Heart right ventricle (tissue), 16 donors: ENCODE results near the gene RRN3. TPM values are rescaled to one million over a fixed set of nuclear protein-coding genes. Genes with fewer than 3 reads are reported as not detected.

ENCODE experiments used
- ATAC-seq, 8 donors: fragments of 200-7000 bp; cut with Tn5 transposase; one replicate each; pipeline ENCODE4 v1.9.1; 2020; ENCODE audit warnings: mild to moderate bottlenecking in 8 of 8, moderate library complexity in 8 of 8, moderate number of reproducible peaks in 1 of 8
- DNase-seq, 2 donors: peaks; one replicate each; pipeline ENCODE4 v3.0.0-alpha.2; 2020
- H3K27ac ChIP-seq, 10 donors: fragments of 200-600 bp; sonication (generic) in 2 of 10; one replicate each; pipeline versions ENCODE4 v1.5.0 to v1.8.0; 2020 to 2022; ENCODE audit warnings: mild to moderate bottlenecking in 3 of 10
- H3K27me3 ChIP-seq, 7 donors: fragments of 200-600 bp; one replicate each; pipeline ENCODE4 v1.8.0; 2021 to 2022; ENCODE audit warnings: mild to moderate bottlenecking in 2 of 7
- H3K36me3 ChIP-seq, 9 donors: fragments of 200-600 bp; sonication (generic) in 1 of 9; one replicate each; pipeline versions ENCODE4 v1.5.0 to v1.8.0; 2020 to 2022; ENCODE audit warnings: mild to moderate bottlenecking in 2 of 9
- H3K4me1 ChIP-seq, 9 donors: fragments of 200-600 bp; sonication (generic) in 1 of 9; one replicate each; pipeline versions ENCODE4 v1.5.0 to v1.8.0; 2020 to 2022; ENCODE audit warnings: mild to moderate bottlenecking in 4 of 9
- H3K4me3 ChIP-seq, 10 donors: fragments of 200-600 bp; sonication (generic) in 2 of 10; one replicate each; pipeline versions ENCODE4 v1.5.0 to v1.8.0; 2020 to 2022; ENCODE audit warnings: mild to moderate bottlenecking in 7 of 10, moderate library complexity in 2 of 10
- H3K9me3 ChIP-seq, 11 donors: fragments of 200-600 bp in 10 of 11; sonication (generic) in 2 of 11; one replicate each; pipeline versions ENCODE4 v1.5.0 to v1.8.0; 2013 to 2022; ENCODE audit warnings: mild to moderate bottlenecking in 2 of 11, control low read depth in 1 of 11, moderate library complexity in 1 of 11
- WGBS, 2 donors: extraction: QIAGEN DNeasy Blood & Tissue Kit; methylation state at CpG; one replicate each; pipeline ENCODE4 v1.1.7; 2013; ENCODE audit warnings: inconsistent platforms in 1 of 2; 5-methylcytosine and 5-hydroxymethylcytosine counted together
- intact Hi-C, 10 donors: fragments of 100-400 bp; cut with DNase I; formaldehyde crosslinking; loops; one replicate each; pipeline versions ENCODE4 v1.11.1 to v1.14.2; 2022
- polyA plus RNA-seq, 2 donors: library from polyadenylated mRNA; stranded (reverse); fragments of 200-250 nt; gene quantifications; one replicate each; pipeline ENCODE4 v1.2.3, GENCODE V29; 2013
- total RNA-seq, 10 donors: library from RNA; stranded (reverse); fragmentation: NEBNext Ultra II Directional in 3 of 10; extraction: Animal tissue kit (Norgen Biotek cat#: 25700) in 3 of 10; gene quantifications; one replicate each; pipeline versions ENCODE4 v1.2.1 to v1.2.4, GENCODE V29; 2021 to 2023
- TF ChIP-seq, protein P1 (sequence below), 9 donors: fragments of 200-600 bp; sonication (generic) in 2 of 9; IDR thresholded peaks; one replicate each; pipeline versions ENCODE4 v1.5.0 to v1.8.0; 2021 to 2022; ENCODE audit warnings: antibody characterized with exemption in 9 of 9, mild to moderate bottlenecking in 5 of 9, moderate library complexity in 1 of 9
- donor health status: Arrhythmogenic right ventricular cardiomyopathy.
- donor health status: ischemic (EF 13 %, LVEDD 7.1; RV severe dilation, severe dysfunction).
- donor health status: healthy with polysubstance abuse.
- donor health status: DM: no; HTN: yes; CAD: no.
- donor health status: DM: no; HTN: no; CAD: no.
- donor health status: ischemic (EF 25% LVEDD 6.9; RV normal size, moderate dysfunction).
- donor health status: ischemic (EF 25% LVEDD 5.7; RV mildly dilated, moderate dysfunction).
- donor health status: healthy.
- donor health status: DM: yes; HTN: yes; CAD: no.
- donor health status: Ischemic cardiomyopathy.
- donor health status: ischemic (EF 35%, LVEDD 5.7; RV mildly dilated, moderate dysfunction).
- donor health status: nonischemic (EF 11% LVEDD 7.7; RV severe dilation, severe dysfunction).
- donor health status: DM: yes; HTN: yes; CAD: no.
- donor health status: PGD.
- donor health status: ischemic (EF 29% LVEDD 5.4; RV normal size, mild dysfunction).
- donor health status: nonischemic (EF 23%, LVEDD 6.1; RV moderate dilation, normal function).

Gene RRN3
- total and polyA plus RNA-seq, 12 donors: 9.9 to 31.9 (median 24.1) TPM

GRCh38 chr16:15041271-15042004 lies 52.6 kb downstream of the RRN3 start:
- intact Hi-C loops: no loop called here
- WGBS, 2 donors: 50 to 52% methylated on average over 16 of the region's 16 CpGs
- DNase-seq (peak; percentile 75 to 82), ATAC-seq (peak; percentile 92 to 99 (median 97))
- Histone ChIP-seq H3K9me3 (no peaks in the 10 kb centered on the region), H3K4me1 (peaks cover 0 to 17% (median 11%) of the 10 kb centered on the region in 9 donors), H3K4me3 (no peak overlapping the region), H3K36me3 (peaks cover 0 to 92% (median 40%) of the 10 kb centered on the region in 9 donors), H3K27me3 (no peaks in the 10 kb centered on the region), H3K27ac (peak overlapping the region in 5 of 10 donors; percentile 17 to 49 (median 46))
- TF ChIP-seq, protein P1, sequence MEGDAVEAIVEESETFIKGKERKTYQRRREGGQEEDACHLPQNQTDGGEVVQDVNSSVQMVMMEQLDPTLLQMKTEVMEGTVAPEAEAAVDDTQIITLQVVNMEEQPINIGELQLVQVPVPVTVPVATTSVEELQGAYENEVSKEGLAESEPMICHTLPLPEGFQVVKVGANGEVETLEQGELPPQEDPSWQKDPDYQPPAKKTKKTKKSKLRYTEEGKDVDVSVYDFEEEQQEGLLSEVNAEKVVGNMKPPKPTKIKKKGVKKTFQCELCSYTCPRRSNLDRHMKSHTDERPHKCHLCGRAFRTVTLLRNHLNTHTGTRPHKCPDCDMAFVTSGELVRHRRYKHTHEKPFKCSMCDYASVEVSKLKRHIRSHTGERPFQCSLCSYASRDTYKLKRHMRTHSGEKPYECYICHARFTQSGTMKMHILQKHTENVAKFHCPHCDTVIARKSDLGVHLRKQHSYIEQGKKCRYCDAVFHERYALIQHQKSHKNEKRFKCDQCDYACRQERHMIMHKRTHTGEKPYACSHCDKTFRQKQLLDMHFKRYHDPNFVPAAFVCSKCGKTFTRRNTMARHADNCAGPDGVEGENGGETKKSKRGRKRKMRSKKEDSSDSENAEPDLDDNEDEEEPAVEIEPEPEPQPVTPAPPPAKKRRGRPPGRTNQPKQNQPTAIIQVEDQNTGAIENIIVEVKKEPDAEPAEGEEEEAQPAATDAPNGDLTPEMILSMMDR (IDR thresholded peaks at IDR 0.05): peak in 5 of 9 donors; percentile 11 to 50 (median 38)

DNA sequence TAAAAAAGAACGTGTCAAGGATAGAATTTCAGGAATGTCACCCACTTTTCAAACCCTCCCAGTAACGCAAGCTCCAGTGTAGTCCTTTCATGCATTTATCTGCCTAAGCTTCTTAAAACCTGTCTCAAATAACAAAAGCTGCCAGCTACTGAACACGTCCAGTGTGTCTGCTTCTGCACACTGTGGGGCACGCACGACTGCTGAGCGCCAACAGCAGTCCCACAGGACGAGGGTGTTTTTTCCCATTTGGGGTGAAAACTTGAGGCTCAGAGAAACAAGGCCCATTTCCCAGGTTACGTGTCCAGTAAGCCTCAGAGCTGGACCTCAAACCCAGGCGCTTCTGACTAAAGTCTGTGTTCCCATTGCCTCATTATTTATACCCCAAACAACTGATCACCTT lies 55.4 kb downstream of the RRN3 start:
- intact Hi-C loops: no loop called here
- no peak for ATAC-seq

GRCh38 chr16:15037745-15038144 lies 56.3 kb downstream of the RRN3 start:
- no peak for ATAC-seq
- peaks cover 13 to 45% (median 29%) of the 10 kb centered on the region in 9 donors for H3K4me1 ChIP-seq
- 69 to 83% methylated on average over 4 of the region's 4 CpGs for WGBS, 2 donors

More for the DNA sequence above, 55.4 kb downstream of the RRN3 start:
- no peaks in the 10 kb centered on the region for H3K9me3 ChIP-seq
- H3K4me1 ChIP-seq: peaks cover 11 to 36% (median 27%) of the 10 kb centered on the region in 9 donors
- TF ChIP-seq, protein P1 (IDR thresholded peaks at IDR 0.05): no peak
- H3K4me3 ChIP-seq: no peak overlapping the region
- 85 to 87% methylated on average over 9 of the region's 9 CpGs for WGBS, 2 donors
- peaks cover 0 to 96% (median 56%) of the 10 kb centered on the region in 9 donors for H3K36me3 ChIP-seq
- no peak overlapping the region for H3K27ac ChIP-seq
- no peaks in the 10 kb centered on the region for H3K27me3 ChIP-seq
- no peak for DNase-seq

DNA sequence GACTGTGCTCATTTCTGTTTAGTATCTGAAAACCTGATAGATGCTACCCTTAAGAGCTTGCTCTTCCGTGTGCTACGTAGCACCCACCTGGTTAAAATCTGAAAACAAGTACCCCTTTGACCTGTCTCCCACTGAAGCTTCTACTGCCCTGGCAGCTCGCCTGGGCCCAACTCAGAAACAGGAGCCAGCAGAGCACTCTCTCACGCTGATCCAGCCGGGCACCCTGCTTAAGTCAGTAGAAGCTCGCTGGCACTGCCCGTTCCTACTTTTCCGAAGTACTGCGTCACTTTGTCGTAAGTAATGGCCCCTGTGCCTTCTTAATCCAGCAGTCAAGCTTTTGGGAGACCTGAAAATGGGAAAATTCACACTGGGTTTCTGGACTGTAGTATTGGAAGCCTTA lies 57.1 kb downstream of the RRN3 start:
- Histone ChIP-seq H3K9me3 (no peaks in the 10 kb centered on the region), H3K27me3 (no peaks in the 10 kb centered on the region), H3K4me1 (peaks cover 13 to 48% (median 30%) of the 10 kb centered on the region in 9 donors), H3K4me3 (no peak overlapping the region), H3K27ac (no peak overlapping the region), H3K36me3 (peaks cover 0 to 98% (median 61%) of the 10 kb centered on the region in 9 donors)
- TF ChIP-seq, protein P1 (IDR thresholded peaks at IDR 0.05): no peak
- intact Hi-C loops: no loop called here
- no peak for ATAC-seq
- 56 to 82% methylated on average over 10 of the region's 10 CpGs for WGBS, 2 donors
- DNase-seq: no peak

More at GRCh38 chr16:15037745-15038144, 56.3 kb downstream of the RRN3 start:
- no peaks in the 10 kb centered on the region for H3K27me3 ChIP-seq
- H3K9me3 ChIP-seq: no peaks in the 10 kb centered on the region
- DNase-seq: no peak
- H3K4me3 ChIP-seq: no peak overlapping the region
- intact Hi-C loops: no loop called here
- H3K27ac ChIP-seq: no peak overlapping the region
- H3K36me3 ChIP-seq: peaks cover 0 to 96% (median 56%) of the 10 kb centered on the region in 9 donors
- TF ChIP-seq, protein P1 (IDR thresholded peaks at IDR 0.05): no peak
